NCI-H2196 treated with DMSO at 0.1 percent for 48 hours (cell line): ENCODE data around the gene PRKCH.
"Not testable (repeated sequence)": the region's sequence is repeated elsewhere in the genome, so short reads cannot be mapped to it uniquely, and the experiment has no call there.

Source experiments
- DNase-seq: peaks from one replicate; lab custom pipeline; 2025; ENCODE audit not compliant: unreplicated experiment; lab: John Stamatoyannopoulos, UW

PRKCH gene

GRCh38 chr14:61526405-61527312 lies 205.3 kb downstream of the PRKCH start:
- peak; percentile 42 for DNase-seq

GRCh38 chr14:61527325-61528100 lies 206.1 kb downstream of the PRKCH start:
- no peak for DNase-seq

DNA sequence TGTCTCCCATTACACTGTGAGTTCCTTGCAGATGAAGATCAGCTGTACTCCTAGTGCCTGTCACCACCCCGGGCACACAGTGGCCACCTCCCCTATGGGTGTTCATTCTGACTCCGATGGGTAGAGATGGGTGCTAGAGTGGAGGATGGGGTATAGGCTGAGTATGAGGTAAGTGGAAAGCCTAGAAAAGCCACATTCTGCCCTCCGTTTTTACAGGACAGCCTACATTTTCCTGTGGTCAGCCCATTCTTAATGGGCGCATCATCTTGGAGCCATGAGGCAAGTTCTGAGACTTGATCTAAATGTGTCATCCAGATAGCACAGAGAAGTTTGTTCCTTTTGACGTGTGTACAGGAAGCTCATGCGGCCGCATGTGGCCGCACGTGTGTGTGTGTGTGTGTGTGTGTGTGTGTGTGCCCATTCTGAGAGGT lies 207.2 kb downstream of the PRKCH start:
- DNase-seq = no peak

- not testable (repeated sequence) for DNase-seq
Observed at GRCh38 chr14:61529360-61529759, 208.0 kb downstream of the PRKCH start.

- no peak for DNase-seq
Observed at GRCh38 chr14:61530296-61530695, 208.9 kb downstream of the PRKCH start.

DNA sequence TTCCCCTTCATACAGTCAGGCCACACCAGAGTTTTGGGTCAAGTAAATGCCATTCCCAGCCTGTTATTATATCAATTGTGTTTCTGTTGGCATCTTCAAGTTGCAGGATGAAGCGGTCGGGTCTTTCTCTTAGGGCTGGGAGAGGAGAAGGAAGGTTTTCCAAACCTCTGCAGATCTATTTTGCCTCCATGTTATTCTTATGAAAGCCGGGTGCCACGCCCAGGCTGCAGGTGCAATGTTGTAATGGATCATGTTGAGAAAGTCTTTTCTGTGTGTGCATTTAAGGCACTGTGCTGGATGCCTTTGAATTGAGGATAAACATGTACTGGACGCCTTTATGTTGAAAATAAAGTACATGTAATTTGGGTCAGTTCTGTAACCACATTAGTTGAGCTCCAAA lies 209.5 kb downstream of the PRKCH start:
- DNase-seq = no peak

- no peak for DNase-seq
Observed at GRCh38 chr14:61531465-61532122, 210.2 kb downstream of the PRKCH start.

GRCh38 chr14:61532123-61532505 lies 210.7 kb downstream of the PRKCH start:
- DNase-seq = no peak

GRCh38 chr14:61532763-61533162 lies 211.4 kb downstream of the PRKCH start:
- DNase-seq = no peak

DNA sequence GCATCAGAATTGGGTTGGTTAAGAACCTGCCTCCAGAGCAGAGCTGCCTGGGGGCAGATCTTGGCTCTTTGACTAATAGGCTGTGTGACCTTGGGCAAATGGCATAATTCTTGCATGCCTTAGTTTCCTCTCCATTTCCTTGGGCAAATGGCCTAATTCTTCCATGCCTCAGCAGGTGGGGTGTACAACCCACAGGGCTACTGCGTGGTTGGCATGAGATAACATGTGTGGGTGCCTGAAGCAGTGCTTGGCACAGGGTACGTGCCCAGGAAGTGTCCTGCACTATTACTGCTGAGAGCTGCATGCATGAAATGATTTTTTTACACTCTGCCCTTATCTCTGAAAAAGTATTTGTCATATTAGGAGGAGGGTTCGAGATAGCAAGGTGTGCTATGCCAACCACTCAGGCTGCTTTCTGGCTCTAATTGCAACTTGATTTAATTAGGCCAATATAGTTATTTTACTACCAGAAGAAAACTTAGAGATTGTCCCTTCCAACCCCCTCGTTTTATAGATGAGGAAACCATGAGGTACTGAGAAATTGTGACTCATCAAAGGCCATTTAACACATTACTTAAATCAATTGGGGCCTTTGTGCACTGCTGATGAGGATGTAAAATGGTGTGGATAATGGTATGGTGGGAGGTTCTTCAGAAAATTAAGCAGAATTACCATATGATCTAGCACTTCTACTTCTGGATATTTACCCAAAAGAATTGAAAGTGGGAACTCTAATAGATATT lies 212.3 kb downstream of the PRKCH start:
- DNase-seq = no peak

- DNase-seq = no peak
Observed at GRCh38 chr14:61535032-61535431, 213.7 kb downstream of the PRKCH start.

- no peak for DNase-seq
Observed at GRCh38 chr14:61535458-61535857, 214.1 kb downstream of the PRKCH start.

DNA sequence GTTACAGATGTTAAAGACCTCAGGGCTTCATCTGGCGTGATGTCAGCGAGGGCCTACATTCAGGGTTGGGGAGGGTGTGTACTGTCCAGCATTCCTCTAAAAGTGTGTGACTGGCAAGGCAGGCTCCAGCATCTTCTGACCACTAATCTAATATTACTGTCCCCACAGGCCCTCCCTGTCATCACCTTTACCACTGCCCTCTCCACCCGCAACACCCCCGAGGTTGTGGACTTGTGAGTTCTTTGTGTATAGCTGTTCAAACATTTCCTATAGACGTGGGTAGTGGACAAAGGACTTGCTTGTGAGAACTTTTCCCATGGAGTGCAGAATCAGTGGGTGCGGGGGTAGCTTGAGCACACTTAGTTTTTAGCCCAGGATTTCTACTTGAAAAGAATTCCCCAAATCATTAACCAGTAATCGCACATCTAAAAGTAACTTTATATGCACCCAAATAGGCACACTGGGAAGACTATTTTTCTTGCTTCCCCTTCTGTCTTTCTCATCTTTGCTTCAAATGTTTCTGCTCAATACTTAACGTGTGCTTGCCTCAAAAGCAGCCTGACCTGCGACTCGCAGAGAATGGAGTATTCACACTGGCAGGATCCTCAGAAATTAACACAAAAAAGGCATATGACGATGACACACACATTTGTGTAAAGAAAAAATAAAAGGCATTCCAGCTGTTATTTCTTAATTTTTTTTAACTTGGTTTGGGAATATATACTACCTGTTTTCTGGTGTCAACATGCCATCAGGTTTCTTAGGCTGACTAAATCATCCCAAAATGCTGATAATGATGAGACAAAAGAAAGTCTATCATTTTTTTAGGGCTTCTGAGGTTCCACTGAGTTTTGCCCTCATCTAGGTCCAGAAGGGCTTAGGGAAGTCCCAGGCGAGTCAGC lies 215.5 kb downstream of the PRKCH start:
- no peak for DNase-seq

- peak; percentile 82 for DNase-seq
Observed at GRCh38 chr14:61537563-61538463, 216.4 kb downstream of the PRKCH start.

- DNase-seq = no peak
Observed at GRCh38 chr14:61538464-61539022, 217.2 kb downstream of the PRKCH start.

DNA sequence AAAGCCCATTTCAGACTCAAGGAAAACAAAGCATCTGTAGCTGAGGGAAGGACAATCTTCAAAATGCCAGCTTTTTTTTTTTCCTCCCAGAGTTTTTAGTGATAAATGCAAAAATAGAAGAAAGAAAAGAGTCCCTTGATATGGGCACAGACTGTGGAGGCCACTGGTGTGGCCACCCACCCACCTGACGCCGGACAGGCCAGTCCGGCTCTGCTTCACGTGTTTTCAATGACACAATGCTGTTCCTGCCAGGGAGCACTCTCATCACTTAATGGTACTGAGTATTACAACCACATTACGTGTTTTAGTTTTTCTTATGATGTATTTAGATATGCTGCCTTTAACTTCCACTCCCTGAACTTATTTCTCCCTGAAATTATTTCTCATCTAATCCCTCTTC lies 218.3 kb downstream of the PRKCH start:
- no peak for DNase-seq

- no peak for DNase-seq
Observed at GRCh38 chr14:61540931-61541330, 219.6 kb downstream of the PRKCH start.
